H1 (cell line): Measurements from ENCODE around the gene ASGR2. TPM values are rescaled to one million over a fixed set of nuclear protein-coding genes. Genes with fewer than 3 reads are reported as not detected.

Experiments
- CHD2 ChIP-seq: IDR thresholded peaks from 2 replicates; pipeline ENCODE4 v1.6.1; 2012; ENCODE audit warnings: low read length, improper control_type of control experiment
- CHD7 ChIP-seq: fragments of 300-600 bp; sonication (generic); IDR thresholded peaks from 2 replicates; pipeline ENCODE4 v1.7.1; 2012; ENCODE audit warnings: low read length, moderate library complexity, mild to moderate bottlenecking, inconsistent platforms; ENCODE audit not compliant: insufficient replicate concordance
- E2F6 ChIP-seq: IDR thresholded peaks from 2 replicates; pipeline ENCODE4 v1.6.1; 2012; ENCODE audit warnings: inconsistent platforms
- GABPA ChIP-seq: IDR thresholded peaks from 2 replicates; pipeline ENCODE4 v1.6.1; 2011; ENCODE audit warnings: mild to moderate bottlenecking, low read length, moderate library complexity, borderline replicate concordance; ENCODE audit not compliant: insufficient read depth
- JUN ChIP-seq: IDR thresholded peaks from 2 replicates; pipeline ENCODE4 v1.6.1; 2011; ENCODE audit warnings: low read depth, mild to moderate bottlenecking, improper control_type of control experiment, low read length
- JUND ChIP-seq: IDR thresholded peaks from 2 replicates; pipeline ENCODE4 v1.6.1; 2011; ENCODE audit warnings: mild to moderate bottlenecking, improper control_type of control experiment, low read length
- NRF1 ChIP-seq: IDR thresholded peaks from 2 replicates; pipeline ENCODE4 v1.6.1; 2011; ENCODE audit warnings: mild to moderate bottlenecking, low read depth, low read length, improper control_type of control experiment
- SAP30 ChIP-seq: fragments of 300-600 bp; sonication (generic); IDR thresholded peaks from 2 replicates; pipeline ENCODE4 v1.7.1; 2012; ENCODE audit warnings: low read length, moderate library complexity, mild to moderate bottlenecking, inconsistent platforms; ENCODE audit not compliant: insufficient read depth, insufficient replicate concordance
- SIN3A ChIP-seq, 2 experiments: IDR thresholded peaks in 1 of 2; conservative IDR thresholded peaks in 1 of 2; 2 replicates each; pipeline ENCODE4 v1.6.1; 2011 to 2012; ENCODE audit warnings: low read length in 2 of 2, improper control_type of control experiment in 1 of 2, low read depth in 1 of 2, mild to moderate bottlenecking in 1 of 2
- SP4 ChIP-seq: IDR thresholded peaks from 2 replicates; pipeline ENCODE4 v1.6.1; 2012; ENCODE audit warnings: low read length, inconsistent platforms
- YY1 ChIP-seq: IDR thresholded peaks from 2 replicates; pipeline ENCODE4 v1.6.1; 2011; ENCODE audit warnings: low read depth, mild to moderate bottlenecking, low read length
- polyA plus RNA-seq, 7 experiments: library from polyadenylated mRNA; depleted of rRNA in 3 of 7; stranded (reverse) in 5 of 7; unstranded in 2 of 7; fragments of >200 nt in 5 of 7; fragments of 200-250 nt in 2 of 7; gene quantifications; 1 replicate in 5 of 7; 2 replicates in 1 of 7; 4 replicates in 1 of 7; pipeline versions ENCODE4 v1.2.1 to v1.2.3, GENCODE V29; 2011 to 2013; ENCODE audit warnings: missing spikeins in 2 of 7, mixed read lengths in 2 of 7
- total RNA-seq: library from RNA; stranded (reverse); fragmentation: NEBNext Ultra II Directional; extraction: Animal tissue kit (Norgen Biotek cat#: 25700); gene quantifications from 2 replicates; pipeline ENCODE4 v1.2.1, GENCODE V29; 2021

ASGR2 gene
- total and polyA plus RNA-seq, 2 of the 8 experiments (the other 6 are each of a cell fraction or from before 2014, with no cell fraction given) = 0.91 TPM; not detected in 1

GRCh38 chr17:7070712-7071111 lies 43.9 kb downstream of the ASGR2 start (continued):
- TF ChIP-seq CHD7 (no peak), GABPA (no peak), YY1 (no peak), SIN3A (conservative IDR thresholded peaks at IDR 0.05 in 1 of 2, IDR thresholded peaks at IDR 0.05 in 1 of 2; ENCODE audit: low read depth in 1 of 2, low read length in 2 of 2) (no peak), SP4 (no peak), JUN (no peak), CHD2 (no peak), E2F6 (no peak), JUND (no peak), NRF1 (no peak), SAP30 (no peak)
